GM20431 (cell line): Measurements from ENCODE around the gene CRYBA1.

Experiments
- in situ Hi-C: fragments of 300-500 bp; cut with MseI, MboI; formaldehyde crosslinking; loops from one replicate; pipeline ENCODE4 v1.15.0; 2020; ENCODE audit warnings: low sequenced_read_pairs; ENCODE audit not compliant: unreplicated experiment

Gene CRYBA1

GRCh38 chr17:29235904-29236303, 10.8 kb upstream of the CRYBA1 start:
- in situ Hi-C loops = no loop called here

GRCh38 chr17:29237476-29238132, 9.1 kb upstream of the CRYBA1 start:
- in situ Hi-C loops = no loop called here

DNA sequence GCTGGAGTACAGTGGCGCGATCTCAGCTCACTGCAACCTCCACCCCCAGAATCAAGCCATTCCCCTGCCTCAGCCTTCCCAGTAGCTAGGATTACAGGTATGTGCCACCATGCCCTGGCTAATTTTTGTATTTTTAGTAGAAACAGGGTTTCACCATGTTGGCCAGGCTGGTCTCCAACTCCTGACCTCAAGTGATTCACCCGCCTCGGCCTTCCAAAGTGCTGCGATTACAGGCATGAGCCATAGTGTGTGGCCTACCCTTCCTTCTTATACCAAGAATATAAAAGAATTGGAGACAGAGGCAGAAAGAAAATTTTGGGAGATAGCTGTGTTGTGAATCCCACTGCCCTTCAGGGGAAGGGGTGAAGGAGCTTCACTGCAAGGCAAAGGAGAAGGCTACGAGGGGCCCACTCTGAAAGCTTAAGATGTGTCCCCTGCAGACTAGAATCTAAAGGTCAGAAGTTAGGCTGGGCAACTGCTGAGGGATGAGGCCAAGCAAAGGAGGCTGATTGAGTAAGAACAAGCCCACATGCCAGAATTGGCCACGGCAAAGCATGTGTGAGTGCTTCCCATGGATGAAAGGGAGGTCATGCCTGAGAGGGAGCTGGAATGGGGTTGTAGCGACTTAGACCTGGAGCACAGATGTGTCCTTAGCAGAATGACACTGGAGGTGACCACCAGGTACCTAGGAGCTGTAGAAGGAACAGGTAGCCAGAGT, 8.4 kb upstream of the CRYBA1 start:
- in situ Hi-C loops = no loop called here

GRCh38 chr17:29240477-29240876, 6.2 kb upstream of the CRYBA1 start:
- in situ Hi-C loops = no loop called here

DNA sequence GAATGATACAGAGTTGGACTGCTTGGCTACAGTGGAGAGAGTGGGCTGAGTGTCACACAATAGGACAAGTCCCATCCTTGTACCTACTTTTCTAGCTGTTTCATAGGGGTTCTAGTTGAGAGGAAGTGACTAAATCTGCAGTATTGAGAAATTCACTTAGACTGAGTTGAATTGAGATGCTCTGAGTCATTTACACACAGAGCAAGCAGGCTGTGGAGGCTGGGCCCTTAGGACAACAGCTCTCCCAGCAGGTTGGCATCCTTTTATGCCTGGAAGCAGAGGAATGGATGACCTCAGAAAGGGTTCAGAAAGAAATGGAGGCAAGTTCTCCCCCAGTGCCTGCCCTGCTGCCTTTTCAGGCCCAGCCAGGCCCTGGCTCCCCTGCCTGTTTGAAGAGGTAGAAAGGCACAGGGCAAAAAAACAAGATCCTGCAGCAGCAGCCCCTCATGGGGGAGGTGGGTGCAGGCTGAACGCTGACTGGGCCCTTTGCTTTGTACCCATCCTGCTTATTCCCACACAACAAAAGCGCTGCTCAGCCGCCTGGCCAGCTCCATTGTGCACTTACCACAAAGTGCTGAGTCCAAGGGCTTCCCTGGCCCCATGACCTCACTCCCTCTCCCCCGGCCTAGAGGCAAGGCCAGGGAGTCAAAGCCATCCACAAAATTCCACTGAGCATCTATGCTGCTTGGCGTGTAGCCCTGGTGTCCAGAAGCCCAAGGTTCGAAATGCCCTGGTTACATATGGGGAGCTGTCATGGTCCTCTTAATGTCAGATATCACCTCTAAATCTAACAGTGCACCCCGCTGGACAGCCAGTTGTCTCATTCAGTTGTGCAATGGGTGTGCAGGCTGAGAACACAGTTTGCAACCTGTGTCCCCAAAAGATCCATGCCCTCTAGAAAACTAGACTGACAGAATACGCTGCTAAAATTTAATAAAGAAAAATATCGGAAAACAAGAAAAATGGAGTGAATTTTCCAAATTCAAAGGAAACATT, 5.4 kb upstream of the CRYBA1 start:
- in situ Hi-C loops = no loop called here

- in situ Hi-C loops = no loop called here
Measured at GRCh38 chr17:29242051-29242450, 4.6 kb upstream of the CRYBA1 start.

DNA sequence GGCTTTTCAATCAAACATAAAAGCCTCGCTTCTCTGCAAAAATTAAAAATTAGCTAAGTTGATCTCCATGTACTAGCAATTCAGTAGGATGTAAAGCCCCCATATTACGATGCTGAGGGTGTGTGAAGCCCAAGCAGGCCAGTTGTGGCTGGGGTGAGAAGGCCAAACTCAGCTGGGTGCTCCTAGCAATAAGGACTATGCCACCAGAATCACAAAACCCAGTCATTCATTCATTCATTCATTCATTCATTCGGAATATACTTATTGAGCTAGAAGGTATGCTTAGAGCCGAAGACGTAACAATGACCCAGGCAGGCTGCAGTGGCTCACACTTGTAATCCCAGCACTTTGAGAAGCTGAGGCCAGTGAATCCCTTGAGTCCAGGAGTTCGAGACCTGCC, 3.9 kb upstream of the CRYBA1 start:
- in situ Hi-C loops = no loop called here

DNA sequence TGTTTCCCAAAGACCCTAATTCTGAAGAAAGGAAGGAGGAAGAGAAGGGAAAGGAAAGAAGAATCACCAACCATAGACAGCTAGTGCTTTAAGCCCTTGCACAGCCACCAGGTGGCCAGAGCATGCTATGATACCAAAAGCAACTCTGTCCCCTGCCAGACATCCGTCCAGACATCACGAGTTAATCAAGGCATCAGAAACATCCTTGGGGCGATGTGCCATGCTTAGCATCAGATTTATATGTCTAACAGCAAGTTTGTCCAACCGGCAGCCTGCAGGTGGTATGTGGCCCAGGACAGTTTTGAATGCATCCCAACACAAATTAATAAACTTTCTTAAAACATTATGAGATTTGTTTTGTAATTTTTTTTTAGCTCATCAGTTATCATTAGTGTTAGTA, 2.9 kb upstream of the CRYBA1 start:
- in situ Hi-C loops = no loop called here

DNA sequence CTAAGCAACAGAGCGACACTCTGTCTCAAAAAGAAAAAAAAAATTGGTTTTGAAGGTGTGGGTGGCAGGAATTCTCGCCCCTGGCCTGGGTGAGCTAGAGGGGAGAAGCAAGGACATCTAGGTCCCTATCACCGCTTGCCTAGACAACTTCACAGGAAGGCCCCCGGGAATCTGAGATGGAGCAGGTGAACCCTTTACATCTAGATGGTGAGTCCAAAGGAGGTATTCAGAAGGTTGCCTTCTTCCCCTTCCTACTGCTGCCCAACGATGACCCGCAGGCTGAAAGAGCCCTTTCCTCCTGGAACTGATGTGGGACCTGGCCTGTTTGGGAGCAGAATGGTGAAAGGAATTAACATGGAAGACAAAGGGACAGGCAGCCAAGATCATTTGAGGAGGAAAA, 1.3 kb upstream of the CRYBA1 start:
- in situ Hi-C loops = no loop called here

DNA sequence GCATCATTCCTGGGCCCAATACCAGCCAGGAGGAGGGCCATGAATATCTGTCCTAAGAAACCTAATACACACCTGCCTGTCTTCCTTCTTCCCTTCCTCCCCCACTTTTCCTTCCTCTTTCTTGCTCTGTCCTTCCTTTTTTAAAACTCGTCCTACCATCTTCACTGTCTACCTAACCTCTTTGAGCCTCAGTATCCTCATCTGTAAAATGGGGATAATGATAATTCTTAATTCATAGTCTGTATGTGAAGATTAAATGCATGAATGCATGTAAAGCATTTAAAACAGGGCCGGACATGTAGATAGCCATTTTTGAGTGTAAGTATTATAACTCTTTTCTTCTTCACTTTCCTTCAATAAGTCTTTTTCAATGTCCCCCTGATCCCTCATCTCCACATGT, 560 bp downstream of the CRYBA1 start:
- in situ Hi-C loops = no loop called here

DNA sequence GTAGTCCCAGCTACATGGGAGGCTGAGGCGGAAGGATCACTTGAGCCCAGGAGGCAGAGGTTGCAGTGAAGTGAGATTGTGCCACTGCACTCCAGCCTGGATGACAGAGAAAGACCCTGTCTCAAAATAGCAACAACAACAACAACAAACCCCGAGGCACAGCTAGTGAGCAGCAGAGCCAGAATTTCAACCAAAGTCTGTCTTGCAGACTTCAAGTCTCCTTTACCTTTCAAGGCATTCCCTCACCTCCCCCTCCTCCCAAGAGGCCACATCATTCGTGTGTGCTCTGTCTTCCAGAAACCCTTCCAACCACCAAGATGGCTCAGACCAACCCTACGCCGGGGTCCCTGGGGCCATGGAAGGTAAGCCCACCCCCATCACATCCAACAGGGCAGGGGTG, 2.2 kb downstream of the CRYBA1 start:
- in situ Hi-C loops = no loop called here

GRCh38 chr17:29250666-29251065, 4.0 kb downstream of the CRYBA1 start:
- in situ Hi-C loops = no loop called here

- in situ Hi-C loops = no loop called here
Measured at GRCh38 chr17:29251184-29251583, 4.5 kb downstream of the CRYBA1 start.

DNA sequence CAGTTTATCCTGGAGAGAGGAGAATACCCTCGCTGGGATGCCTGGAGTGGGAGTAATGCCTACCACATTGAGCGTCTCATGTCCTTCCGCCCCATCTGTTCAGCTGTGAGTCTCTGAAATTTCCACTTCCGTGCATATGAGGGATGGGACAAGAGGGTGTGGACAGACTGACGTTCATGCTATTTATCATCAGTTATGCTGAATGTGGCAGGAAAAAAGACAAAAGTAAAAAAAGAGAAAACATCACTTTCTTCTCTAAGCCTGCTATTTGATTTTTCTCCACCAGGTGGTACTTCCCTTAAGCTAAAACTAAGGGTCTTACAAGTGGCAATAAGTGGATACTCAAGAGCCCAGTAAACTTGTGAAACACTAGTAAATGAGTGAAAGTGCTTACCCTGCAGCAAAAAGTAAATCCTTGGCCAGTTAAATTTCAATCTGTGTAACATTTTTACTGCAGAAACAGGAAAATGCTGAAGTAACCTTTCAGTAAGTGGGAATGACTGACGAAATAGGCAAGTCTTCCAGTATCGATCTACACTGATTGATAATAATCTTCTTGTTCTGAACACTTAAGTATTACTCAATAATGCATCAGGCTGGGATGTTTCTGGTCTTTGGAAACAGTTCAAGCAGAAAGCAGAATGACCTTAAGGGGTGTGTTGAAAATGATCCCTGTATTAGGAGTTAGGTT, 5.6 kb downstream of the CRYBA1 start:
- in situ Hi-C loops = no loop called here

DNA sequence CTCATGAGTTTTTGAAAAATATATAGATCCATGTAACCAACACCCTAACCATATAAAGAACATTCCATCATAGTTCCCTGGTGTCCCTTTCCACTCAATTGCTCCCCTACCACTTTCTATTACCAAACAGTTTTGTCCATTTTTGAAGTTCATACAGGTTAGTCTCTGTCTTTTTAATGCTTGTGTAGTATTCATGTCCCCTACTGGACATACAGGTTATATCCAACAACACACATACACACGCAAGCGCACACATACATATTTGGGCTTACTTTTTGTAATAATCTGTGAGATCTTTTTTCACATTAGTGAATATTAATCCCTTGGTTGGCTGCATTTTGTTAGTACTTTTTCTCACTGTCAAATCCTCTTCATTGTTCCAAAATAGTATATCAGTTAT, 6.4 kb downstream of the CRYBA1 start:
- in situ Hi-C loops = no loop called here

- in situ Hi-C loops = no loop called here
Measured at GRCh38 chr17:29255926-29256522, 9.4 kb downstream of the CRYBA1 start.

DNA sequence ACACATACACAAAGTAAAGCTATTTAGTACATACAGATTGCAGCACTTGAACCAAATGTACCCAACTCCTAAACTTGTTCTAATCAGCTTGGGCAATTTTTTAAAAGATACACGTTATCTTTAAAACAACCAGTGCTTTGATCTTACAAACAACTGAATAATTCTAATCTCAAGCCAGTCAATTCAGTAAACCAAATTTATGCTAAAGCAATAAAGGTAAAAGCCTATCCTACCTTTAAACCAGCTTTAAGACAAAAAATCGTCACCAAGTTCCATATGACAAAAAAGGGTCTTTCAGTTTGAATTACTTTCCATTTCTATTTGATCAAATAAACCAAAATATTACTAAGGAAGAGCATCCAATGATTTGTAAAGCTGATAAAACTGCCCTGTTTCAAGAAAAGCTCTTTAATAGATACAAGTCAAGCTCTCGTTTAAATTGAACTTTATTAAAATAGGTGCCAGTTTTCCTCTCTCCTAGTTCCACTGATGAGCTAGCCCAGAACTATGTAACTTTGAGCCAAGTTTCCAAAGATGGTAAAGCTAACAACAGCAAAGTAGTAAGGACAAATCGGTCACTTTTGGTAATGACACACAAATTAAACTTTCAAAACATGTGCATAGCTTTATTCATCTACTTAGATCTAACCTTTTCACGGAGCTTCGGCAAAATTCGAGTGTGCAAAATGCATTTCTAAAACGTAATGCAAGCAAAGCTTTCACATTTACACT, 10.2 kb downstream of the CRYBA1 start:
- in situ Hi-C loops = no loop called here

GRCh38 chr17:29257756-29258155, 11.1 kb downstream of the CRYBA1 start:
- in situ Hi-C loops = no loop called here

GRCh38 chr17:29263916-29264315, 17.3 kb downstream of the CRYBA1 start:
- in situ Hi-C loops = no loop called here
